ENCODE results near the gene DMXL1. TPM values are rescaled to one million over a fixed set of nuclear protein-coding genes. Genes with fewer than 3 reads are reported as not detected.
A peak's percentile ranks its signal among the peaks of the same experiment; 100 is the strongest.

The DMXL1 gene
- total RNA-seq = 10 to 100 TPM; 21.2 to 36.0 TPM

GRCh38 chr5:119070828-119071560, at the start of gene DMXL1:
DMXL1 (plus strand) TSS chr5:119071087; CDS start chr5:119071570, 483 bp downstream.
- H3K4me1 Mint-ChIP-seq = peaks cover 18% of the 10 kb centered on the region
- ATAC-seq (replicated peaks) = peak; percentile 86

GRCh38 chr5:119021149-119021732, 49.6 kb upstream of the DMXL1 start:
- no peaks in the 10 kb centered on the region for H3K36me3 Mint-ChIP-seq (ENCODE audit: low read depth)

More at GRCh38 chr5:119070828-119071560, at the start of gene DMXL1:
- peak within 1 kb of the TSS; percentile 94 for H3K4me3 Mint-ChIP-seq
- no peaks in the 10 kb centered on the region for H3K27me3 Mint-ChIP-seq
- H3K36me3 Mint-ChIP-seq (ENCODE audit: low read depth) = peaks cover 14% of the 10 kb centered on the region
- peak within 1 kb of the TSS; percentile 98 for H3K27ac Mint-ChIP-seq
- no peaks in the 10 kb centered on the region for H3K9me3 Mint-ChIP-seq

GRCh38 chr5:119022017-119022745, 48.7 kb upstream of the DMXL1 start:
- Mint-ChIP-seq H3K27me3 (no peaks in the 10 kb centered on the region), H3K9me3 (no peaks in the 10 kb centered on the region), H3K4me3 (no peak overlapping the region), H3K4me1 (no peaks in the 10 kb centered on the region), H3K36me3 (ENCODE audit: low read depth) (no peaks in the 10 kb centered on the region), H3K27ac (no peak overlapping the region)
- ATAC-seq (replicated peaks) = peak; percentile 35

More at GRCh38 chr5:119021149-119021732, 49.6 kb upstream of the DMXL1 start:
- Mint-ChIP-seq H3K27ac (no peak overlapping the region), H3K4me1 (no peaks in the 10 kb centered on the region), H3K27me3 (no peaks in the 10 kb centered on the region), H3K9me3 (no peaks in the 10 kb centered on the region), H3K4me3 (no peak overlapping the region)
- ATAC-seq (replicated peaks) = no peak

GRCh38 chr5:119022773-119023172, 48.1 kb upstream of the DMXL1 start:
- H3K4me1 Mint-ChIP-seq = no peaks in the 10 kb centered on the region
- no peak overlapping the region for H3K27ac Mint-ChIP-seq
- H3K27me3 Mint-ChIP-seq = no peaks in the 10 kb centered on the region
- no peak overlapping the region for H3K4me3 Mint-ChIP-seq
- ATAC-seq (replicated peaks) = no peak
- no peaks in the 10 kb centered on the region for H3K36me3 Mint-ChIP-seq (ENCODE audit: low read depth)
- no peaks in the 10 kb centered on the region for H3K9me3 Mint-ChIP-seq

GRCh38 chr5:119028575-119028974, 42.3 kb upstream of the DMXL1 start:
- H3K4me1 Mint-ChIP-seq = peaks cover 10% of the 10 kb centered on the region
- H3K4me3 Mint-ChIP-seq = no peak overlapping the region
- H3K27ac Mint-ChIP-seq = no peak overlapping the region
- H3K36me3 Mint-ChIP-seq (ENCODE audit: low read depth) = no peaks in the 10 kb centered on the region
- H3K27me3 Mint-ChIP-seq = no peaks in the 10 kb centered on the region
- ATAC-seq (replicated peaks) = no peak
- H3K9me3 Mint-ChIP-seq = no peaks in the 10 kb centered on the region

- ATAC-seq (replicated peaks) = peak; percentile 86
- Mint-ChIP-seq H3K27ac (peak overlapping the region; percentile 61), H3K9me3 (no peaks in the 10 kb centered on the region), H3K36me3 (ENCODE audit: low read depth) (no peaks in the 10 kb centered on the region), H3K4me3 (peak overlapping the region; percentile 36), H3K27me3 (no peaks in the 10 kb centered on the region), H3K4me1 (peaks cover 15% of the 10 kb centered on the region)
These were observed 39.6 kb upstream of the DMXL1 start for GRCh38 chr5:119031011-119031886.

- H3K4me3 Mint-ChIP-seq = peak overlapping the region; percentile 36
- no peaks in the 10 kb centered on the region for H3K27me3 Mint-ChIP-seq
- H3K4me1 Mint-ChIP-seq = peaks cover 16% of the 10 kb centered on the region
- peak overlapping the region; percentile 61 for H3K27ac Mint-ChIP-seq
- no peaks in the 10 kb centered on the region for H3K9me3 Mint-ChIP-seq
- peak; percentile 46 for ATAC-seq (replicated peaks)
- no peaks in the 10 kb centered on the region for H3K36me3 Mint-ChIP-seq (ENCODE audit: low read depth)
These were observed 39.0 kb upstream of the DMXL1 start for GRCh38 chr5:119031905-119032304.

GRCh38 chr5:119032656-119033055, 38.2 kb upstream of the DMXL1 start:
- H3K27me3 Mint-ChIP-seq = no peaks in the 10 kb centered on the region
- ATAC-seq (replicated peaks) = no peak
- no peak overlapping the region for H3K27ac Mint-ChIP-seq
- H3K9me3 Mint-ChIP-seq = no peaks in the 10 kb centered on the region
- H3K4me3 Mint-ChIP-seq = no peak overlapping the region
- peaks cover 16% of the 10 kb centered on the region for H3K4me1 Mint-ChIP-seq
- no peaks in the 10 kb centered on the region for H3K36me3 Mint-ChIP-seq (ENCODE audit: low read depth)

- peaks cover 16% of the 10 kb centered on the region for H3K4me1 Mint-ChIP-seq
- H3K4me3 Mint-ChIP-seq = no peak overlapping the region
- H3K27me3 Mint-ChIP-seq = no peaks in the 10 kb centered on the region
- no peak overlapping the region for H3K27ac Mint-ChIP-seq
- ATAC-seq (replicated peaks) = no peak
- H3K9me3 Mint-ChIP-seq = no peaks in the 10 kb centered on the region
- no peaks in the 10 kb centered on the region for H3K36me3 Mint-ChIP-seq (ENCODE audit: low read depth)
These were observed 37.8 kb upstream of the DMXL1 start for GRCh38 chr5:119033135-119033534.

- H3K4me1 Mint-ChIP-seq = peaks cover 14% of the 10 kb centered on the region
- H3K27ac Mint-ChIP-seq = no peak overlapping the region
- H3K36me3 Mint-ChIP-seq (ENCODE audit: low read depth) = no peaks in the 10 kb centered on the region
- H3K27me3 Mint-ChIP-seq = no peaks in the 10 kb centered on the region
- ATAC-seq (replicated peaks) = peak; percentile 96
- no peak overlapping the region for H3K4me3 Mint-ChIP-seq
- H3K9me3 Mint-ChIP-seq = peaks cover 3% of the 10 kb centered on the region
These were observed 34.7 kb upstream of the DMXL1 start for GRCh38 chr5:119036101-119036762.

- H3K4me3 Mint-ChIP-seq = no peak overlapping the region
- ATAC-seq (replicated peaks) = no peak
- no peak overlapping the region for H3K27ac Mint-ChIP-seq
These were observed 33.2 kb upstream of the DMXL1 start for GRCh38 chr5:119037496-119038215.

GRCh38 chr5:119048246-119048645, 22.6 kb upstream of the DMXL1 start:
- H3K36me3 Mint-ChIP-seq (ENCODE audit: low read depth) = no peaks in the 10 kb centered on the region
- no peak overlapping the region for H3K27ac Mint-ChIP-seq
- no peak overlapping the region for H3K4me3 Mint-ChIP-seq
- no peak for ATAC-seq (replicated peaks)
- no peaks in the 10 kb centered on the region for H3K27me3 Mint-ChIP-seq
- H3K9me3 Mint-ChIP-seq = no peaks in the 10 kb centered on the region
- no peaks in the 10 kb centered on the region for H3K4me1 Mint-ChIP-seq

More at GRCh38 chr5:119037496-119038215, 33.2 kb upstream of the DMXL1 start:
- Mint-ChIP-seq H3K9me3 (peaks cover 3% of the 10 kb centered on the region), H3K4me1 (peaks cover 9% of the 10 kb centered on the region), H3K36me3 (ENCODE audit: low read depth) (no peaks in the 10 kb centered on the region), H3K27me3 (no peaks in the 10 kb centered on the region)

GRCh38 chr5:119049824-119050449, 20.9 kb upstream of the DMXL1 start:
- no peak for ATAC-seq (replicated peaks)
- Mint-ChIP-seq H3K36me3 (ENCODE audit: low read depth) (no peaks in the 10 kb centered on the region), H3K27ac (no peak overlapping the region), H3K4me3 (no peak overlapping the region), H3K9me3 (no peaks in the 10 kb centered on the region), H3K27me3 (no peaks in the 10 kb centered on the region), H3K4me1 (no peaks in the 10 kb centered on the region)

Measured in activated T-helper 17 cell treated with anti-CD3 and anti-CD28 coated beads, Interleukin-2, amount 50 U/mL, for 72 hours (primary cell).